ENCODE data around the gene PAQR4.

Gene PAQR4

GRCh38 chr16:3008690-3009037 lies 39.5 kb downstream of the PAQR4 start:
- CTCF ChIA-PET = interaction anchor here (9.6 kb wide), 1 partner anchor 22 kb away, joined by 149 read pairs; no protein-coding TSS in a partner anchor
- H3K27ac ChIP-seq (ENCODE audit: extremely low read depth, low read depth, low read length) = no peak overlapping the region
- no peaks in the 10 kb centered on the region for H3K9me3 ChIP-seq (ENCODE audit: control insufficient read depth, insufficient read depth, low read depth, low read length)
- POLR2A ChIA-PET = interaction anchor here (12.4 kb wide), 1 partner anchor 15 kb away, joined by 247 read pairs; the partner anchor contains the start of genes CLDN6, HCFC1R1, THOC6 and TNFRSF12A
- no peak overlapping the region for H3K4me3 ChIP-seq (ENCODE audit: low read depth, low read length)
- H3K4me1 ChIP-seq (ENCODE audit: control insufficient read depth, insufficient read depth, low read length) = no peaks in the 10 kb centered on the region; the same call in 1 of the 2 replicates
- TF ChIP-seq ZNF521 (tag by site-specific recombination; IDR thresholded peaks at IDR 0.05) (no peak), ZNF214 (tag by site-specific recombination; IDR thresholded peaks at IDR 0.05; ENCODE audit: borderline replicate concordance) (no peak), ZSCAN23 (tag by site-specific recombination; IDR thresholded peaks at IDR 0.05) (no peak), WT1 (tag by site-specific recombination; IDR thresholded peaks at IDR 0.05) (no peak), ZSCAN5A (tag by site-specific recombination; IDR thresholded peaks at IDR 0.05) (no peak), ZFHX2 (tag by site-specific recombination; conservative IDR thresholded peaks at IDR 0.05) (peak; percentile 50), ZNF585B (tag by site-specific recombination; IDR thresholded peaks at IDR 0.05) (no peak), ZBTB11 (tag by site-specific recombination; conservative IDR thresholded peaks at IDR 0.05; ENCODE audit: low read depth) (no peak), REPIN1 (tag by site-specific recombination; IDR thresholded peaks at IDR 0.05; ENCODE audit: low read depth) (no peak), ZSCAN4 (tag by site-specific recombination; IDR thresholded peaks at IDR 0.05) (no peak), EGR2 (tag by site-specific recombination; IDR thresholded peaks at IDR 0.05; ENCODE audit: low read depth) (peak; percentile 63; the same call in 1 of the 2 replicates)
- H3K36me3 ChIP-seq (ENCODE audit: control insufficient read depth in 2 of 2, insufficient read depth in 1 of 2, low read length in 2 of 2) = no peaks in the 10 kb centered on the region

- Histone ChIP-seq H3K36me3 (ENCODE audit: control insufficient read depth in 2 of 2, insufficient read depth in 1 of 2, low read length in 2 of 2) (no peaks in the 10 kb centered on the region), H3K9me3 (ENCODE audit: control insufficient read depth, insufficient read depth, low read depth, low read length) (no peaks in the 10 kb centered on the region), H3K4me3 (ENCODE audit: low read depth, low read length) (no peak overlapping the region), H3K27ac (ENCODE audit: extremely low read depth, low read depth, low read length) (no peak overlapping the region), H3K4me1 (ENCODE audit: control insufficient read depth, insufficient read depth, low read length) (no peaks in the 10 kb centered on the region; the same call in 1 of the 2 replicates)
- CTCF ChIA-PET = interaction anchor here (0.6 to 1.3 kb wide), 4 partner anchors 10 to 156 kb away, joined by 3 to 6 read pairs (median 4); partner anchors contain the start of gene TNFRSF12A
- POLR2A ChIA-PET = interaction anchor here (12.4 kb wide), 1 partner anchor 14 kb away, joined by 247 read pairs; the partner anchor contains the start of genes CLDN6, HCFC1R1, THOC6 and TNFRSF12A
- peak; percentile 79 for TF ChIP-seq ZBTB8A (tag by site-specific recombination; IDR thresholded peaks at IDR 0.05)
- 0 out of 2 replicates have a peak, but pooled peaks have one; percentile 16 for TF ChIP-seq GLIS2 (tag by site-specific recombination; IDR thresholded peaks at IDR 0.05)
- no peak for TF ChIP-seq KLF1 (tag by site-specific recombination; IDR thresholded peaks at IDR 0.05)
- peak; percentile 94 for TF ChIP-seq GLIS1 (tag by site-specific recombination; IDR thresholded peaks at IDR 0.05)
- peak; percentile 43; the same call in 1 of the 2 replicates for TF ChIP-seq PATZ1 (tag by site-specific recombination; IDR thresholded peaks at IDR 0.05)
These were observed 40.6 kb downstream of the PAQR4 start for GRCh38 chr16:3009568-3010390.

Measured in HEK293 (cell line).